Right atrium auricular region (tissue), 2 donors: ENCODE results near the gene SLC7A6. TPM values are rescaled to one million over a fixed set of nuclear protein-coding genes. Genes with fewer than 3 reads are reported as not detected.

ENCODE experiments used
- DNase-seq: peaks from one replicate; pipeline ENCODE4 v3.0.0-alpha.2; 2019; ENCODE audit warnings: low spot score
- H3K27ac ChIP-seq, 2 donors: fragments of 200-600 bp; sonication (generic); 1 replicate in 1 of 2; 2 replicates in 1 of 2; pipeline ENCODE4 v1.5.1; 2016 to 2019
- H3K27me3 ChIP-seq, 2 donors: fragments of 200-600 bp; sonication (generic); one replicate each; pipeline versions ENCODE4 v1.5.1 to v1.6.0; 2017 to 2019
- H3K36me3 ChIP-seq: fragments of 200-600 bp; sonication (generic); one replicate; pipeline ENCODE4 v1.5.1; 2016
- H3K4me1 ChIP-seq, 2 donors: fragments of 200-600 bp; sonication (generic); one replicate each; pipeline versions ENCODE4 v1.5.1 to v1.6.0; 2017 to 2019
- H3K4me3 ChIP-seq, 2 donors: fragments of 200-600 bp; sonication (generic); 1 replicate in 1 of 2; 2 replicates in 1 of 2; pipeline ENCODE4 v1.5.1; 2017 to 2019; ENCODE audit warnings: mild to moderate bottlenecking in 1 of 2, moderate library complexity in 1 of 2
- H3K9me3 ChIP-seq, 2 donors: fragments of 200-600 bp; sonication (generic); one replicate each; pipeline ENCODE4 v1.5.1; 2019
- CTCF ChIP-seq, 2 donors: fragments of 200-600 bp; sonication (generic); IDR thresholded peaks; one replicate each; pipeline ENCODE4 v1.5.1; 2019; ENCODE audit warnings: antibody characterized with exemption in 2 of 2
- total RNA-seq, 2 donors: library from RNA; depleted of rRNA; stranded (reverse); fragments of >200 nt; gene quantifications; one replicate each; pipeline ENCODE4 v1.1.0, GENCODE V29; 2016

The SLC7A6 gene
- total RNA-seq, 2 donors from 2014 or later, result 28.9 to 51.0 TPM

- no peak for DNase-seq
- TF ChIP-seq CTCF (IDR thresholded peaks at IDR 0.05), result no peak
- H3K36me3 ChIP-seq, result peaks cover 6% of the 10 kb centered on the region
- H3K9me3 ChIP-seq, result no peaks in the 10 kb centered on the region
- peak overlapping the region; percentile 69 to 80 for H3K27ac ChIP-seq
- H3K4me1 ChIP-seq, result peaks cover 0 to 27% of the 10 kb centered on the region in 2 donors
- no peaks in the 10 kb centered on the region for H3K27me3 ChIP-seq
- H3K4me3 ChIP-seq, result peak overlapping the region; percentile 58 to 88
Measured at GRCh38 chr16:68310437-68310773, 46.1 kb downstream of the SLC7A6 start.

- Histone ChIP-seq H3K4me1 (peaks cover 0 to 27% of the 10 kb centered on the region in 2 donors), H3K27me3 (no peaks in the 10 kb centered on the region), H3K9me3 (no peaks in the 10 kb centered on the region), H3K36me3 (peaks cover 5% of the 10 kb centered on the region), H3K4me3 (peak within 1 kb of the TSS; percentile 58 to 88), H3K27ac (peak within 1 kb of the TSS; percentile 69 to 80)
- peak; percentile 86 for DNase-seq
- peak in 1 of 2 donors; percentile 68 for TF ChIP-seq CTCF (IDR thresholded peaks at IDR 0.05)
Measured at GRCh38 chr16:68310774-68311511, 46.6 kb downstream of the SLC7A6 start, which contains the start of the genes PRMT7 and SLC7A6OS. Gene PRMT7 (plus strand): TSS chr16:68311019. CDS start chr16:68315980, 4,961 bp downstream. Gene SLC7A6OS (minus strand): TSS chr16:68310946. CDS start chr16:68310926, 20 bp downstream.

GRCh38 chr16:68313116-68313515 lies 48.8 kb downstream of the SLC7A6 start:
- Histone ChIP-seq H3K27ac (no peak overlapping the region), H3K4me1 (peaks cover 0 to 27% of the 10 kb centered on the region in 2 donors), H3K9me3 (no peaks in the 10 kb centered on the region), H3K36me3 (peaks cover 9% of the 10 kb centered on the region), H3K4me3 (no peak overlapping the region), H3K27me3 (no peaks in the 10 kb centered on the region)
- DNase-seq, result no peak
- TF ChIP-seq CTCF (IDR thresholded peaks at IDR 0.05), result no peak

- no peak overlapping the region for H3K27ac ChIP-seq
- no peak for TF ChIP-seq CTCF (IDR thresholded peaks at IDR 0.05)
- H3K36me3 ChIP-seq, result peaks cover 33% of the 10 kb centered on the region
- no peak for DNase-seq
- no peaks in the 10 kb centered on the region for H3K9me3 ChIP-seq
- H3K4me1 ChIP-seq, result no peaks in the 10 kb centered on the region
- H3K27me3 ChIP-seq, result no peaks in the 10 kb centered on the region
- no peak overlapping the region for H3K4me3 ChIP-seq
Measured at GRCh38 chr16:68319185-68319908, 55.0 kb downstream of the SLC7A6 start.

GRCh38 chr16:68324336-68324735 lies 60.0 kb downstream of the SLC7A6 start:
- H3K4me1 ChIP-seq, result no peaks in the 10 kb centered on the region
- H3K9me3 ChIP-seq, result no peaks in the 10 kb centered on the region
- DNase-seq, result no peak
- TF ChIP-seq CTCF (IDR thresholded peaks at IDR 0.05), result no peak
- H3K27me3 ChIP-seq, result no peaks in the 10 kb centered on the region
- H3K4me3 ChIP-seq, result no peak overlapping the region
- peaks cover 37% of the 10 kb centered on the region for H3K36me3 ChIP-seq
- no peak overlapping the region for H3K27ac ChIP-seq
